ENCODE measurements around the gene AREL1.

DNA sequence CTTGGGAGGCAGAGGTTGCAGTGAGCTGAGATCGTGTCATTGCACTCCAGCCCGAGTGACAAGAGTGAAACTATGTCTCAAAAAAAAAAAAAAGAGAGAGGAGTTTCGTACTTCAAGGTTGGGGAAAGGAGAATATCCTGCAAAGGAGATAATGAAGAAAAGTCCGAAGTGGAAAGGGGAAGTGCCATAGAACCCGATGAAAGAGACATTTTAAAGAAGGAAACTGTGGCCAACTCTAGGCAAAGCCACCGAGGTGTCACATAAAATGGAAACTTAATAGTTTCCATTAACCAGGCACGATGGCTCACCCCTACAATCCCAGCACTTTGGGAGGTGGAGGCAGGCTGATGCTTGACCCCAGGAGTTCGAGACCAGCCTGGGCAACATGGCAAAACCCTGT, 85.8 kb downstream of the AREL1 start:
- TF ChIP-seq POLR2A (IDR thresholded peaks at IDR 0.05): no peak
- TF ChIP-seq CTCF (IDR thresholded peaks at IDR 0.05): no peak
- no peak for TF ChIP-seq POLR2AphosphoS5 (IDR thresholded peaks at IDR 0.05)

All from prostate gland (tissue), 2 donors.